A673 (cell line): ENCODE measurements around the gene TCF12.

ENCODE experiments used
- EZH2 ChIP-seq: fragments of 200-600 bp; sonication (generic); IDR thresholded peaks from 2 replicates; pipeline ENCODE4 v1.6.1; 2017; ENCODE audit warnings: borderline replicate concordance, low read depth, mild to moderate bottlenecking, mixed read lengths, antibody characterized with exemption, low read length; ENCODE audit not compliant: poor library complexity, severe bottlenecking
- TF ChIP-seq, protein P1 (sequence below): fragments of 300-800, 200-600 bp; sonication (generic); conservative IDR thresholded peaks from 2 replicates; pipeline ENCODE4 v1.5.1; 2017; ENCODE audit warnings: low read depth, mild to moderate bottlenecking, antibody characterized with exemption, low read length, moderate library complexity, mixed read lengths

DNA sequence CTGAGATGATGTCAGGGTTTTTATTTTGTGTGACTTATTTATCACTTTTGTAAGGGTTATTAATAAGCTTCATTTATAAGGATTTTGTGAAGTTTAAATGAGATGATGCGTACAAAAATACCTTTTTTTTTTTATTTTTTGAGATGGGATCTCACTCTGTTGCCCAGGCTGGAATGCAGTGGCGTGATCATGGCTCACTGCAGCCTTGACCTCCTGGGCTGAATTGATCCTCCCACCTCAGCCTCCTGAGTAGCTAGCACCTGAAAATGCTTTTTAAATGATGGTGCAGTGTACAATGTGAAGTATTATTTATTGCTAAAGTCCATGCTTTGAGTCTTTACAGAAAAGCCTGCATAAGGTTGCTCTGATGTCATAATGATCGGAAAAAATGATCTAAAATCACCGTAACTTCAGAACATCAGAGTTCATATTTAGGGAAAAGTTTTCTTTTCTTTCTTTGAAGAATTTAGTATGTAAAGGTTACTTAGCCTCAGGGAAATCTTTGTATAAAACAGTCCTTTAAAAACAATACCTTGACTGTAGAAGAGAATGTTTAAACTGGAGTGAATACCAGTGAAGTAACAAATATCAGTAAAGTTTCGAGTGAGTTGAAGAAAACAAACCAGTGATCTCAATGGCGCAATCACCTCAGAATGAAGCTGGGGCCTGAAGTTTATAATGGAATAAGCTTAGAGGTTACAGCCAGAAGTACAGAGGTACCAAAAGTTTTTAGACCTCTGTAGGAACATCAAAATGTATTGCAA is 29.7 kb downstream of the TCF12 start:
- TF ChIP-seq, protein P1, sequence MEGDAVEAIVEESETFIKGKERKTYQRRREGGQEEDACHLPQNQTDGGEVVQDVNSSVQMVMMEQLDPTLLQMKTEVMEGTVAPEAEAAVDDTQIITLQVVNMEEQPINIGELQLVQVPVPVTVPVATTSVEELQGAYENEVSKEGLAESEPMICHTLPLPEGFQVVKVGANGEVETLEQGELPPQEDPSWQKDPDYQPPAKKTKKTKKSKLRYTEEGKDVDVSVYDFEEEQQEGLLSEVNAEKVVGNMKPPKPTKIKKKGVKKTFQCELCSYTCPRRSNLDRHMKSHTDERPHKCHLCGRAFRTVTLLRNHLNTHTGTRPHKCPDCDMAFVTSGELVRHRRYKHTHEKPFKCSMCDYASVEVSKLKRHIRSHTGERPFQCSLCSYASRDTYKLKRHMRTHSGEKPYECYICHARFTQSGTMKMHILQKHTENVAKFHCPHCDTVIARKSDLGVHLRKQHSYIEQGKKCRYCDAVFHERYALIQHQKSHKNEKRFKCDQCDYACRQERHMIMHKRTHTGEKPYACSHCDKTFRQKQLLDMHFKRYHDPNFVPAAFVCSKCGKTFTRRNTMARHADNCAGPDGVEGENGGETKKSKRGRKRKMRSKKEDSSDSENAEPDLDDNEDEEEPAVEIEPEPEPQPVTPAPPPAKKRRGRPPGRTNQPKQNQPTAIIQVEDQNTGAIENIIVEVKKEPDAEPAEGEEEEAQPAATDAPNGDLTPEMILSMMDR = no peak
- no peak for TF ChIP-seq EZH2
